ENCODE measurements around the gene CALD1.
A peak's percentile ranks its signal among the peaks of the same experiment; 100 is the strongest.

CALD1 gene

DNA sequence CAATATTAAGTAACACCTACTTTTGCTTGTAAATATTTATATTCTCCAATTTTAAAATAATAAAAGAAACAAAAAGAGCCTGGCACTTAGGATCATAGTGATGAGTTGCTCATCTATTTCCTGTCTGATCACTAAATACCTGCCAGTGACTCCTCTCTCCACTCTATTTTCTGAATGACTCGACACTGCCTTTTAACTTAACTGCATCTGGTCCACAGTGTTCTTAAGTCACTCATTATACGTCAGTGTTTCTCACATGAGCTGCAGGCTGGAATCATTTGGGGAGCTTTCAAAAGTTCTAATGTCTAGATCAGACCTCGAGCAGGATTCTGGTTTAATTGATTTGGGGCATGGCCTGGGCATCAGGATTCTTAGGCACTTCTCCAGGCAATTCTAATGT is 128.9 kb downstream of the CALD1 start (continued):
- TF ChIP-seq, protein P1, sequence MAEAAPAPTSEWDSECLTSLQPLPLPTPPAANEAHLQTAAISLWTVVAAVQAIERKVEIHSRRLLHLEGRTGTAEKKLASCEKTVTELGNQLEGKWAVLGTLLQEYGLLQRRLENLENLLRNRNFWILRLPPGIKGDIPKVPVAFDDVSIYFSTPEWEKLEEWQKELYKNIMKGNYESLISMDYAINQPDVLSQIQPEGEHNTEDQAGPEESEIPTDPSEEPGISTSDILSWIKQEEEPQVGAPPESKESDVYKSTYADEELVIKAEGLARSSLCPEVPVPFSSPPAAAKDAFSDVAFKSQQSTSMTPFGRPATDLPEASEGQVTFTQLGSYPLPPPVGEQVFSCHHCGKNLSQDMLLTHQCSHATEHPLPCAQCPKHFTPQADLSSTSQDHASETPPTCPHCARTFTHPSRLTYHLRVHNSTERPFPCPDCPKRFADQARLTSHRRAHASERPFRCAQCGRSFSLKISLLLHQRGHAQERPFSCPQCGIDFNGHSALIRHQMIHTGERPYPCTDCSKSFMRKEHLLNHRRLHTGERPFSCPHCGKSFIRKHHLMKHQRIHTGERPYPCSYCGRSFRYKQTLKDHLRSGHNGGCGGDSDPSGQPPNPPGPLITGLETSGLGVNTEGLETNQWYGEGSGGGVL (tag by site-specific recombination; IDR thresholded peaks at IDR 0.05) = no peak
- TF ChIP-seq ZNF624 (tag by site-specific recombination; IDR thresholded peaks at IDR 0.05) = no peak
- TF ChIP-seq, protein P2, sequence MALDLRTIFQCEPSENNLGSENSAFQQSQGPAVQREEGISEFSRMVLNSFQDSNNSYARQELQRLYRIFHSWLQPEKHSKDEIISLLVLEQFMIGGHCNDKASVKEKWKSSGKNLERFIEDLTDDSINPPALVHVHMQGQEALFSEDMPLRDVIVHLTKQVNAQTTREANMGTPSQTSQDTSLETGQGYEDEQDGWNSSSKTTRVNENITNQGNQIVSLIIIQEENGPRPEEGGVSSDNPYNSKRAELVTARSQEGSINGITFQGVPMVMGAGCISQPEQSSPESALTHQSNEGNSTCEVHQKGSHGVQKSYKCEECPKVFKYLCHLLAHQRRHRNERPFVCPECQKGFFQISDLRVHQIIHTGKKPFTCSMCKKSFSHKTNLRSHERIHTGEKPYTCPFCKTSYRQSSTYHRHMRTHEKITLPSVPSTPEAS (tag by site-specific recombination; IDR thresholded peaks at IDR 0.05) = no peak
- TF ChIP-seq ZNF174 (tag by site-specific recombination; IDR thresholded peaks at IDR 0.05) = no peak
- no peak for TF ChIP-seq OSR2 (tag by site-specific recombination; IDR thresholded peaks at IDR 0.05)

DNA sequence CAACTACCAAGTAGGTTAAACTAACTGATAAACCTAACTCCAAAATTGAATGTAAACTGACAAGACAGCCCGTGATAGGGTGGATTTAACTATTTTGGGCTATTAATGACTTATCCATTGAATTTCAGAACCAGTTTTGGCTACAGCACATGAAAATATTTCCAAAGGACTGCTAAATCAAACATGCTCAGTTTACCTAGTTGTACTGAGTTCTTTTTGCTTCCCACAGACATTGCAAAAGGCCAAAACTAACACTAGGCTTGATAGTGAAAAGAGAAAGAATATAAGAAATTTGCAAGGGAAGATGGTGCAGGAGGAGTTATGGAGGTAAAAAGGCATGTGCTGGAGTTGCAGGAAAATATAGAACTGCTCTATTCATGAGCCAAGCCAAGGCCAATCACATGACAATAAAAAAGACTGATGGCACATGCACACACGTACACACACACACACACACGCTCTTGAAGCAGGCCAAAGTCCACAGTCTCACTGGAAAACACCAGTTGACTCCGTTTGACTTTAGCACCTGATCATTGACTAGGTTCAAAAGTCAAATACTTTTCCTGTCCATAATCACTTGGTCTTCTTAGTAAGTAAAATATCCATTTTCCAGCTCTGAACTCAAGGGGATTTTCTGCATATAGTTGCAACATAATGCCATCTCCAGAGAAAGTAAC is 130.9 kb downstream of the CALD1 start:
- no peaks in the 10 kb centered on the region for H3K9me3 ChIP-seq (ENCODE audit: control insufficient read depth, insufficient read depth, low read depth, low read length)
- no peaks in the 10 kb centered on the region for H3K4me1 ChIP-seq (ENCODE audit: control insufficient read depth, insufficient read depth, low read length)
- no peak overlapping the region for H3K4me3 ChIP-seq (ENCODE audit: low read depth, low read length)
- CTCF ChIA-PET = interaction anchor here (0.6 kb wide), 1 partner anchor 11 kb away, joined by 3 read pairs; no protein-coding TSS in a partner anchor
- TF ChIP-seq MEIS1 (CRISPR knock-in tag; IDR thresholded peaks at IDR 0.05; ENCODE audit: borderline replicate concordance) = no peak
- TF ChIP-seq, protein P3, sequence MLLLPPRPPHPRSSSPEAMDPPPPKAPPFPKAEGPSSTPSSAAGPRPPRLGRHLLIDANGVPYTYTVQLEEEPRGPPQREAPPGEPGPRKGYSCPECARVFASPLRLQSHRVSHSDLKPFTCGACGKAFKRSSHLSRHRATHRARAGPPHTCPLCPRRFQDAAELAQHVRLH (tag by site-specific recombination; IDR thresholded peaks at IDR 0.05) = no peak
- TF ChIP-seq, protein P2 (tag by site-specific recombination; IDR thresholded peaks at IDR 0.05) = peak; percentile 39; the same call in 1 of the 2 replicates
- no peak for TF ChIP-seq ZNF341 (tag by site-specific recombination; IDR thresholded peaks at IDR 0.05; ENCODE audit: low read depth)
- TF ChIP-seq SCRT2 (tag by site-specific recombination; IDR thresholded peaks at IDR 0.05) = peak; percentile 23; the same call in 1 of the 2 replicates
- POLR2A ChIA-PET = no interaction called here
- H3K36me3 ChIP-seq (ENCODE audit: control insufficient read depth in 2 of 2, insufficient read depth in 1 of 2, low read length in 2 of 2) = no peaks in the 10 kb centered on the region
- H3K27ac ChIP-seq (ENCODE audit: extremely low read depth, low read depth, low read length) = no peak overlapping the region

DNA sequence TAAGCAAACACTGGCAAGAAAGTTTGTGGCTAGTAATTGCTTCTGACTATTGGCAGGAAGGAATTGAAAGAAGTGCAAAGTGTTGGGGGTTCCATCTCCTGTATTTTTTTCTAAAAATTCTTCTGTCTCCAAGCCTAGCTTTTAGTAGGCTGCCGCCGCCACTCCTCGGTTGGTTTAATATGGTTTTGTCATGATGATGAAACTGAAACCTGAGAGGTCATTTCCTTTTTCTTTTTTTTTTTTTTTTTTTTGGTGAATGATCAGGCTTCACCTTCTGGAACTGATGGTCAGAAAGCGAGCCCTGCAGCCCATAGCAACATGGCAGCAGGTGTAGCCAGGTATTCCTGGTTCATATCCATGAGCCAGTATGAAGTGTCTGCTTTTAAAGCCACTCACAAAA is 131.5 kb downstream of the CALD1 start:
- H3K4me3 ChIP-seq (ENCODE audit: low read depth, low read length) = no peak overlapping the region
- H3K36me3 ChIP-seq (ENCODE audit: control insufficient read depth in 2 of 2, insufficient read depth in 1 of 2, low read length in 2 of 2) = no peaks in the 10 kb centered on the region
- TF ChIP-seq ZBTB20 (tag by site-specific recombination; IDR thresholded peaks at IDR 0.05) (no peak), ZNF133 (tag by site-specific recombination; IDR thresholded peaks at IDR 0.05) (no peak), ZXDB (tag by site-specific recombination; IDR thresholded peaks at IDR 0.05) (no peak), ZNF2 (tag by site-specific recombination; IDR thresholded peaks at IDR 0.05) (no peak), ZNF391 (tag by site-specific recombination; IDR thresholded peaks at IDR 0.05; ENCODE audit: borderline replicate concordance, low read depth) (no peak), ZNF548 (tag by site-specific recombination; IDR thresholded peaks at IDR 0.05) (no peak), ZSCAN16 (tag by site-specific recombination; IDR thresholded peaks at IDR 0.05) (no peak), HOXD13 (CRISPR knock-in tag; IDR thresholded peaks at IDR 0.05; ENCODE audit: borderline replicate concordance) (no peak), ZNF623 (tag by site-specific recombination; IDR thresholded peaks at IDR 0.05) (no peak), ZNF654 (tag by site-specific recombination; IDR thresholded peaks at IDR 0.05; ENCODE audit: low read depth) (no peak), ZNF10 (tag by site-specific recombination; IDR thresholded peaks at IDR 0.05) (no peak), ZNF24 (tag by site-specific recombination; IDR thresholded peaks at IDR 0.05) (no peak), ZNF324 (tag by site-specific recombination; IDR thresholded peaks at IDR 0.05) (no peak)
- TF ChIP-seq, protein P4, sequence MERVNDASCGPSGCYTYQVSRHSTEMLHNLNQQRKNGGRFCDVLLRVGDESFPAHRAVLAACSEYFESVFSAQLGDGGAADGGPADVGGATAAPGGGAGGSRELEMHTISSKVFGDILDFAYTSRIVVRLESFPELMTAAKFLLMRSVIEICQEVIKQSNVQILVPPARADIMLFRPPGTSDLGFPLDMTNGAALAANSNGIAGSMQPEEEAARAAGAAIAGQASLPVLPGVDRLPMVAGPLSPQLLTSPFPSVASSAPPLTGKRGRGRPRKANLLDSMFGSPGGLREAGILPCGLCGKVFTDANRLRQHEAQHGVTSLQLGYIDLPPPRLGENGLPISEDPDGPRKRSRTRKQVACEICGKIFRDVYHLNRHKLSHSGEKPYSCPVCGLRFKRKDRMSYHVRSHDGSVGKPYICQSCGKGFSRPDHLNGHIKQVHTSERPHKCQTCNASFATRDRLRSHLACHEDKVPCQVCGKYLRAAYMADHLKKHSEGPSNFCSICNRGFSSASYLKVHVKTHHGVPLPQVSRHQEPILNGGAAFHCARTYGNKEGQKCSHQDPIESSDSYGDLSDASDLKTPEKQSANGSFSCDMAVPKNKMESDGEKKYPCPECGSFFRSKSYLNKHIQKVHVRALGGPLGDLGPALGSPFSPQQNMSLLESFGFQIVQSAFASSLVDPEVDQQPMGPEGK (tag by site-specific recombination; IDR thresholded peaks at IDR 0.05) = no peak
- no peak overlapping the region for H3K27ac ChIP-seq (ENCODE audit: extremely low read depth, low read depth, low read length)
- H3K9me3 ChIP-seq (ENCODE audit: control insufficient read depth, insufficient read depth, low read depth, low read length) = no peaks in the 10 kb centered on the region
- H3K4me1 ChIP-seq (ENCODE audit: control insufficient read depth, insufficient read depth, low read length) = no peaks in the 10 kb centered on the region
- ChIA-PET POLR2A (no interaction called here), CTCF (no interaction called here)

Data from HEK293 (cell line).